Measurements from ENCODE around the gene CERS6. TPM values are rescaled to one million over a fixed set of nuclear protein-coding genes. Genes with fewer than 3 reads are reported as not detected.

The CERS6 gene
- total and polyA plus RNA-seq, 2 of the 8 experiments (the other 6 are each of a cell fraction or from before 2014, with no cell fraction given) = 6.8 to 28.2 TPM

GRCh38 chr2:168719446-168719845 is 263.4 kb downstream of the CERS6 start:
- no peak overlapping the region for H3K4me2 ChIP-seq (ENCODE audit: insufficient read depth in 1 of 2, low read depth in 2 of 2, low read length in 2 of 2)
- no peak overlapping the region for H3K56ac ChIP-seq (replicated peaks; ENCODE audit: insufficient read length, low read depth, low read length)
- H4K8ac ChIP-seq (ENCODE audit: extremely low read depth, insufficient read depth, low read length) = no peak overlapping the region
- H3K23me2 ChIP-seq (ENCODE audit: low read depth, low read length) = no peaks in the 10 kb centered on the region
- no peak overlapping the region for H4K5ac ChIP-seq (ENCODE audit: insufficient read length, low read depth, low read length)
- ChIA-PET CTCF (ENCODE audit: partially characterized antibody) (interaction anchor here (1.3 to 2.2 kb wide), 2 partner anchors 15 to 54 kb away, joined by 3 to 11 read pairs; no protein-coding TSS in a partner anchor), POLR2A (ENCODE audit: partially characterized antibody) (no interaction called here)
- no peaks in the 10 kb centered on the region for H4K20me1 ChIP-seq (replicated peaks in 1 of 2; ENCODE audit: control insufficient read depth in 1 of 2, insufficient read depth in 2 of 2, low read length in 2 of 2)
- no peak overlapping the region for H3K9ac ChIP-seq (replicated peaks in 1 of 4; ENCODE audit: extremely low read depth in 1 of 4, low read depth in 3 of 4, low read length in 3 of 4)
- no peak overlapping the region for H3K27ac ChIP-seq (ENCODE audit: low read depth, low read length)
- H2BK120ac ChIP-seq (replicated peaks; ENCODE audit: low read depth, low read length) = no peak overlapping the region
- FAIRE-seq (no peak), DNase-seq (ENCODE audit: low read depth in 1 of 2, low spot score in 2 of 2) (no peak)
- no peak overlapping the region for H2BK20ac ChIP-seq (ENCODE audit: low read length)
- H3K14ac ChIP-seq (ENCODE audit: insufficient read length) = no peak overlapping the region
- no peaks in the 10 kb centered on the region for H3K27me3 ChIP-seq (replicated peaks in 1 of 4; ENCODE audit: control insufficient read depth in 3 of 4, extremely low read depth in 1 of 4, insufficient read depth in 3 of 4, low read length in 3 of 4)
- no peak overlapping the region for H3K4ac ChIP-seq (replicated peaks; ENCODE audit: insufficient read length, low read depth, low read length)
- no peak overlapping the region for H2BK5ac ChIP-seq (ENCODE audit: low read depth, low read length)
- H3K23ac ChIP-seq (ENCODE audit: insufficient read length) = no peak overlapping the region
- no peak for TF ChIP-seq TAF1 (IDR thresholded peaks at IDR 0.05; ENCODE audit: low read depth, low read length)
- no peak for TF ChIP-seq USF2 (IDR thresholded peaks at IDR 0.05; ENCODE audit: low read length)
- no peak for TF ChIP-seq CHD1 (IDR thresholded peaks at IDR 0.05; ENCODE audit: low read depth, low read length)
- no peak for TF ChIP-seq SAP30 (IDR thresholded peaks at IDR 0.05; ENCODE audit: insufficient read depth, insufficient replicate concordance, low read length)
- TF ChIP-seq POLR2A (IDR thresholded peaks at IDR 0.05; ENCODE audit: control extremely low read depth in 1 of 2, low read depth in 2 of 2, low read length in 2 of 2) = no peak
- TF ChIP-seq SIRT6 (IDR thresholded peaks at IDR 0.05; ENCODE audit: low read length) = no peak
- TF ChIP-seq SIN3A (conservative IDR thresholded peaks at IDR 0.05 in 1 of 2, IDR thresholded peaks at IDR 0.05 in 1 of 2; ENCODE audit: low read depth in 1 of 2, low read length in 2 of 2) = no peak
- H3K79me2 ChIP-seq (ENCODE audit: control insufficient read depth in 1 of 2, insufficient read depth in 2 of 2, low read length in 2 of 2) = no peaks in the 10 kb centered on the region
- H3K4me1 ChIP-seq (replicated peaks in 1 of 4; ENCODE audit: control insufficient read depth in 3 of 4, insufficient read depth in 4 of 4, low read length in 3 of 4) = no peaks in the 10 kb centered on the region
- H2BK15ac ChIP-seq (ENCODE audit: low read length) = no peak overlapping the region
- no peak overlapping the region for H3K4me3 ChIP-seq (ENCODE audit: extremely low read depth in 1 of 4, insufficient read depth in 2 of 4, low read depth in 3 of 4, low read length in 4 of 4)
- H3K9me3 ChIP-seq (ENCODE audit: insufficient read depth in 2 of 2, low read depth in 1 of 2, low read length in 1 of 2) = no peaks in the 10 kb centered on the region
- H2AK5ac ChIP-seq (ENCODE audit: low read depth, low read length) = no peak overlapping the region
- H2AFZ ChIP-seq (ENCODE audit: low read length) = no peak overlapping the region
- no peaks in the 10 kb centered on the region; the same call in 1 of the 2 replicates for H3K79me1 ChIP-seq (ENCODE audit: low read depth, low read length)
- no peak overlapping the region for H4K91ac ChIP-seq (replicated peaks; ENCODE audit: insufficient read length, low read length)
- no peak overlapping the region for H2BK12ac ChIP-seq (ENCODE audit: low read depth, low read length)
- H3K36me3 ChIP-seq (ENCODE audit: control insufficient read depth in 2 of 4, insufficient read depth in 4 of 4, low read length in 3 of 4) = peaks cover 0 to 3% (median 0%) of the 10 kb centered on the region in 4 experiments; a peak in 1 of 8 replicates
- no peak overlapping the region for H3K18ac ChIP-seq (ENCODE audit: extremely low read depth, low read length)
